Ascending aorta (tissue), 2 donors: ENCODE data around the gene TPP1. TPM values are rescaled to one million over a fixed set of nuclear protein-coding genes. Genes with fewer than 3 reads are reported as not detected.

ENCODE experiments used
- DNase-seq, 2 donors: peaks; one replicate each; pipeline ENCODE4 v3.0.0-alpha.2; 2019; ENCODE audit warnings: low spot score in 2 of 2
- H3K27ac ChIP-seq, 2 donors: fragments of 200-600 bp; sonication (generic); one replicate each; pipeline ENCODE4 v1.5.1; 2016 to 2017; ENCODE audit warnings: mild to moderate bottlenecking in 1 of 2
- H3K27me3 ChIP-seq: fragments of 200-600 bp; sonication (generic); one replicate; pipeline ENCODE4 v1.5.1; 2017
- H3K36me3 ChIP-seq, 2 donors: fragments of 200-600 bp; sonication (generic); one replicate each; pipeline ENCODE4 v1.5.1; 2016
- H3K4me1 ChIP-seq, 2 donors: fragments of 200-600 bp; sonication (generic); one replicate each; pipeline ENCODE4 v1.5.1; 2016 to 2017; ENCODE audit warnings: mild to moderate bottlenecking in 1 of 2
- H3K4me3 ChIP-seq, 2 donors: fragments of 200-600 bp; sonication (generic); one replicate each; pipeline ENCODE4 v1.5.1; 2016 to 2017; ENCODE audit warnings: mild to moderate bottlenecking in 1 of 2
- H3K9me3 ChIP-seq, 2 donors: fragments of 200-600 bp; sonication (generic); one replicate each; pipeline ENCODE4 v1.5.1; 2016
- CTCF ChIP-seq, 3 experiments: fragments of 200-600 bp in 2 of 3; fragments of 450-650 bp in 1 of 3; sonication (generic) in 2 of 3; IDR thresholded peaks; one replicate each; pipeline ENCODE4 v1.5.1; 2016 to 2019; ENCODE audit warnings: antibody characterized with exemption in 3 of 3, mild to moderate bottlenecking in 1 of 3, moderate library complexity in 1 of 3
- intact Hi-C: fragments of 100-400 bp; cut with DNase I; formaldehyde crosslinking; loops from one replicate; pipeline ENCODE4 v1.15.1; 2023
- total RNA-seq: library from RNA; depleted of rRNA; stranded (reverse); fragments of >200 nt; gene quantifications from one replicate; pipeline ENCODE4 v1.1.0, GENCODE V29; 2016

Gene TPP1
- total RNA-seq, 1 donor from 2014 or later, result 96.7 TPM

GRCh38 chr11:6634534-6634933 lies 15.3 kb upstream of the TPP1 start:
- TF ChIP-seq CTCF (IDR thresholded peaks at IDR 0.05), result no peak
- intact Hi-C loops, result no loop called here
- H3K27me3 ChIP-seq, result no peaks in the 10 kb centered on the region
- DNase-seq, result no peak
- H3K4me3 ChIP-seq, result no peak overlapping the region
- H3K4me1 ChIP-seq, result peaks cover 14 to 38% of the 10 kb centered on the region in 2 donors
- no peak overlapping the region for H3K27ac ChIP-seq
- no peaks in the 10 kb centered on the region for H3K9me3 ChIP-seq
- H3K36me3 ChIP-seq, result peaks cover 45% of the 10 kb centered on the region in 2 donors

- no peaks in the 10 kb centered on the region for H3K9me3 ChIP-seq
- no peaks in the 10 kb centered on the region for H3K27me3 ChIP-seq
- intact Hi-C loops, result no loop called here
- peaks cover 10 to 31% of the 10 kb centered on the region in 2 donors for H3K4me1 ChIP-seq
- H3K27ac ChIP-seq, result no peak overlapping the region
- no peak overlapping the region for H3K4me3 ChIP-seq
- peaks cover 45 to 50% of the 10 kb centered on the region in 2 donors for H3K36me3 ChIP-seq
- TF ChIP-seq CTCF (IDR thresholded peaks at IDR 0.05), result no peak
- no peak for DNase-seq
Measured at GRCh38 chr11:6633422-6634408, 14.5 kb upstream of the TPP1 start.

GRCh38 chr11:6632116-6633073 lies 13.2 kb upstream of the TPP1 start:
- DNase-seq, result no peak
- peaks cover 3 to 18% of the 10 kb centered on the region in 2 donors for H3K4me1 ChIP-seq
- TF ChIP-seq CTCF (IDR thresholded peaks at IDR 0.05), result no peak
- intact Hi-C loops, result no loop called here
- no peak overlapping the region for H3K4me3 ChIP-seq
- H3K36me3 ChIP-seq, result peaks cover 54 to 56% of the 10 kb centered on the region in 2 donors
- no peak overlapping the region for H3K27ac ChIP-seq
- no peaks in the 10 kb centered on the region for H3K27me3 ChIP-seq
- no peaks in the 10 kb centered on the region for H3K9me3 ChIP-seq

GRCh38 chr11:6631361-6631890 lies 12.2 kb upstream of the TPP1 start:
- no peaks in the 10 kb centered on the region for H3K27me3 ChIP-seq
- H3K9me3 ChIP-seq, result no peaks in the 10 kb centered on the region
- intact Hi-C loops, result no loop called here
- no peak overlapping the region for H3K4me3 ChIP-seq
- no peak for DNase-seq
- no peak overlapping the region for H3K27ac ChIP-seq
- TF ChIP-seq CTCF (IDR thresholded peaks at IDR 0.05), result no peak
- H3K36me3 ChIP-seq, result peaks cover 64 to 66% of the 10 kb centered on the region in 2 donors
- H3K4me1 ChIP-seq, result peaks cover 3 to 10% of the 10 kb centered on the region in 2 donors

GRCh38 chr11:6630632-6631291 lies 11.5 kb upstream of the TPP1 start:
- no peak for TF ChIP-seq CTCF (IDR thresholded peaks at IDR 0.05)
- no peak overlapping the region for H3K4me3 ChIP-seq
- intact Hi-C loops, result no loop called here

More at GRCh38 chr11:6630632-6631291, 11.5 kb upstream of the TPP1 start:
- H3K36me3 ChIP-seq, result peaks cover 70 to 72% of the 10 kb centered on the region in 2 donors
- peaks cover 3 to 7% of the 10 kb centered on the region in 2 donors for H3K4me1 ChIP-seq
- no peak for DNase-seq
- no peaks in the 10 kb centered on the region for H3K27me3 ChIP-seq
- no peak overlapping the region for H3K27ac ChIP-seq
- H3K9me3 ChIP-seq, result no peaks in the 10 kb centered on the region
